ENCODE measurements around the gene PSIP1.

Gene PSIP1

DNA sequence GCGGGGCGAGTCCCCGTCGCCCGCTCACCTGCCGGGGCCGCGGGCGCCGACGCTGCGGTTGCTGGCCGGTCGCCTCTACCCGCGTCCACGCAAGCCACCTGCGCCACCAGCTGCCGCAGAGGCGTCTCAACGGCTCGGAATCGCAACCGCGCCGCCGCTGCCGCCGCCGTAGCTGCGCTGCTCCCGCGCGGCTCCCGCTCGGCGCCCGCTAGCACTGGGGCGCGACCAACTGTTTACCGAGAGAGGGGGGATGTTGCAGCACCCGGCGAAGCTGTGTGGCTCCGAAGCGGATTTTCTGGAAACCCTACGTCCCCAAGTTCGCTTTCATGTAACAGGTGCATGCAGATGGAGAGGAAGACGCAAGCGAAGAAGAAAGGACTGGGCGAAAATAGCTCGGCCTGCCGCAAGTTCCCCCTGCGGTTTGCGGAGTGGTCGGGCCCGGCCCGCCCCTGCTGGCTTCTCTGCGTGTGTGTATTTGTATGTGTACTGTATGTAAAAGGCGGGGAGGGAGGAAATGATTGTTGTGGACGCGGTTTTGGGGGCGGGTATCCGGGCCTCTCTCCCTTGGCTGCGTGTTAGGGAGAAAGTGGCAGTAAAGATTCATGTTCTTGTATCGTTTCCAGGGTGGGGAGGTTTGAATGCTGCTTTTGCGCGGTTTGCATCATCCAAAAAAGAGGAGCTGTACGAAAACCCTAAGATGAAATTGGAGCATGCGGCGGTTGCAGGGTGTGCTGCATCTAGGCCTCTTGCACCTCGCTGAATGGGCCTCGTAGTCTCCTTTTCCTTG, at the start of gene PSIP1:
PSIP1 (minus strand) TSS at position 182 of the 787 bp plus-strand sequence. CDS start 782 bp downstream, outside the sequence.
- peak; percentile 85 for DNase-seq (ENCODE audit: low spot score)
- TF ChIP-seq, protein P1, sequence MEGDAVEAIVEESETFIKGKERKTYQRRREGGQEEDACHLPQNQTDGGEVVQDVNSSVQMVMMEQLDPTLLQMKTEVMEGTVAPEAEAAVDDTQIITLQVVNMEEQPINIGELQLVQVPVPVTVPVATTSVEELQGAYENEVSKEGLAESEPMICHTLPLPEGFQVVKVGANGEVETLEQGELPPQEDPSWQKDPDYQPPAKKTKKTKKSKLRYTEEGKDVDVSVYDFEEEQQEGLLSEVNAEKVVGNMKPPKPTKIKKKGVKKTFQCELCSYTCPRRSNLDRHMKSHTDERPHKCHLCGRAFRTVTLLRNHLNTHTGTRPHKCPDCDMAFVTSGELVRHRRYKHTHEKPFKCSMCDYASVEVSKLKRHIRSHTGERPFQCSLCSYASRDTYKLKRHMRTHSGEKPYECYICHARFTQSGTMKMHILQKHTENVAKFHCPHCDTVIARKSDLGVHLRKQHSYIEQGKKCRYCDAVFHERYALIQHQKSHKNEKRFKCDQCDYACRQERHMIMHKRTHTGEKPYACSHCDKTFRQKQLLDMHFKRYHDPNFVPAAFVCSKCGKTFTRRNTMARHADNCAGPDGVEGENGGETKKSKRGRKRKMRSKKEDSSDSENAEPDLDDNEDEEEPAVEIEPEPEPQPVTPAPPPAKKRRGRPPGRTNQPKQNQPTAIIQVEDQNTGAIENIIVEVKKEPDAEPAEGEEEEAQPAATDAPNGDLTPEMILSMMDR (IDR thresholded peaks at IDR 0.05; ENCODE audit: borderline replicate concordance, control extremely low read depth, extremely low read depth, insufficient read depth, missing control alignments): no peak
- in situ Hi-C loops (cut with MboI; ENCODE audit: low sequenced_read_pairs, unreplicated experiment): no loop called here

DNA sequence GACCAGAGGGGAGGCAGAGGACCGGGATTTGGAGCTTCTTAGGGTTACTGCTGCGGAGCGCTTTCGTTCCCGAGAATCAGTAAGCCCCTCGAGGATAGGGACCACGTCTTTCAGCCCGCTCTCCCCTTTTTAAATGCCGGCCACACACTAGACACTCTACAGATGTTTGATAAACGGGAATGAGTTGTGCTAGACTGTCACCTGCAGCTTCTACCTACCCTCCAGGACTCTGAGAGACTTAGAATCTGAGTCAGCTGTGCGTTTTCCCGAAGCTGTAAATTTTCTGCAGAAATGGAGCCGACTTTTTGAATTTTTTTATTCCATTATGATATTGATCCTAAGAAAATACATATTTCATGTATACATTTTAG, 42.7 kb upstream of the PSIP1 start:
- no peak for DNase-seq (ENCODE audit: low spot score)
- TF ChIP-seq, protein P1 (IDR thresholded peaks at IDR 0.05; ENCODE audit: borderline replicate concordance, control extremely low read depth, extremely low read depth, insufficient read depth, missing control alignments): no peak
- in situ Hi-C loops (cut with MboI; ENCODE audit: low sequenced_read_pairs, unreplicated experiment): no loop called here

DNA sequence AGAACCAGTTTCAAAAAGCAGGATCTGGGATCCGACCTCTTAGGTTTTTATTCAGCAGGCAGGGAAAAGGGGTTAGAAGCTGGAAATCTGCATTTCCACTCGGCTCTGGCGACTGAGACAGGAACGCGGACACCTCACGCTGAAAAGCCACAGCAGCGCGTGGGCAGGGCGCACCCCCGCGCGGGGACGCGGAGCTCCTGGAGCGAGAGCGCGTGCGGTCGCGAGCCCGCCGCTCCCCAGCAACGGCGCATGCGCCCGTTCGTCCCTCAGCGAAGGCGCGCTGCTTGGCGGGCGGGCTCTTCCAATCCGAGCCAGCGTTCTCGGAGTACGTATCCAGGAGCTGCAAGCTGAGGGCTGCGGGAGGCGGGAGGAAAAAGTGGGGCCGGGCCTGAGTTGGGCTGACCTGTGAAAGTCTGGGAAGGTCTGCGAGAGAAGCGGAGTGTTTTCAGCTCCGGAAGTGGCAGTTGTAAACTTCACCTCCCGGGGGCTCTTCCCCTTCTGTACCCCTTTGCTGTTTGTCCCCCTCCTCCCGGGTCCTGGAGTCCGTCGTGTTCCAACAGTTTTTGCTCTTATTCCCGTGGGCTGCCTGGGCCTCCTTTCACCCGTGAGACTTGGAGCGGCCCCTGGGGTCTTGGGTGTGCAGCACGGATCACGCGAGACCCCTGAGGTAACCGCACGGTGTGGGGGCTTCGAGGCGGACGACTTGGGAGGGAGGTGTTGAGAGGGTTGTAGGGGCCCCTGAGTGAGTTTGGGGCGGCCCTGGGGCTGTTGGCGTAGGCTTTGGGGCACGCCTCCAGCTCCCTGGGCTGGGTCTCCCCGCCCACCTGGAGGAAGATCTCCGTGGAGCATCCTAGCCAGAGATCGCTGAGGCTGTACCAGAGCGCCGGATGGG, 42.1 kb upstream of the PSIP1 start, which contains the start of gene CCDC171:
CCDC171 (plus strand) TSS at position 408 of the 892 bp plus-strand sequence. CDS start 11,046 bp downstream, outside the sequence.
- in situ Hi-C loops (cut with MboI; ENCODE audit: low sequenced_read_pairs, unreplicated experiment): no loop called here
- peak; percentile 98 for DNase-seq (ENCODE audit: low spot score)
- TF ChIP-seq, protein P1 (IDR thresholded peaks at IDR 0.05; ENCODE audit: borderline replicate concordance, control extremely low read depth, extremely low read depth, insufficient read depth, missing control alignments): no peak

DNA sequence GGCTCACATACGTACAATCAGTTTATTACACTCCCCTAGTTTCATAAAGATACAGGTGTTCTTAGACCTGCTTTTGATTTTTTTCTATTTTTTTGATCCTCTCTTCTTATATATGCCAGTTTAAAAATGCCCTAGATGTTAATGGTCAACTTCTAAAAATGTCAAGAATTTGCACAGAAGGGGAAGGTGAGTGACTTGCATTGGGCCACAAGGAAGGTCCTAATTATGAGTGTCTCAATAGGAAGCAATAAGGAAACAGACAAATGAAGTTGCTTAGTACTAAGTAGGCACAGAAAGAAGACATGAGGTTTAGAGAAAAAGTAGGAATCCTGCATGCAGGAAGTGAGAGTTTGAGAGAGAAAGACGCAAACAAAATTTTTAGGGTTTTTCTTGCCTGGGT, 38.8 kb upstream of the PSIP1 start:
- in situ Hi-C loops (cut with MboI; ENCODE audit: low sequenced_read_pairs, unreplicated experiment): no loop called here
- no peak for DNase-seq (ENCODE audit: low spot score)
- TF ChIP-seq, protein P1 (IDR thresholded peaks at IDR 0.05; ENCODE audit: borderline replicate concordance, control extremely low read depth, extremely low read depth, insufficient read depth, missing control alignments): no peak

DNA sequence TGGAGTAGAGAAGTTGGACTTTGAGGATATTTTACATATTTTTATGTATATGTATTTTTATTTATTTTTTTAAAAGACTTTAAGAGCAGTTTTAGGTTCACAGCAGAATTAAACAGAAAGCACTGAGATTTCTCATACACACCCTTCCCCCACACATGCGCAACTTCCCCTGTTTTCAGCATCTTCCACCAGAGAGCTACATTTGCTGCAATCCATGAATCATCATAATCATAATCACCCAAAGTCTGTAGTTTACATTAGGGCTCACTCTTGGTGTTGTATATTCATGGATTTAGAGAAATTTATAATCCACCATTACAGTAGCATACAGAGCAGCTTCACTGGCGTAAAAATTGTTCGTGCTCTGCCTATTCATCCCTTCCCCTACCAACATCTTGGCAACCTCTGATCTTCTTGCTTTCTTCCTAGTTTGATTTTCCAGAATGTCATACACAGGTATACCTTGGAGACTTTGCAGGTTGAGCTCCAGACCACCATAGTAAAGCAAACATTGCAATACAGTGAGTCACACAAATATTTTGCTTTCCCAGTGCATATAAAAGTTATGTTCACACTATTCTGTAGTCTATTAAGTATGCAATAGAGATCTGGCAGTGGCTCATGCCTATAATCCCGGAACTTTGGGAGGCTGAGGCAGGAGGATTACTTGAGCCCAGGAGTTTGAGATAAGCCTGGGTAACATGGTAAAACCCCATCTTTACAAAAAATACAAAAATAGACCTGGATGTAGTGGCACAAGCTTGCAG, 32.5 kb upstream of the PSIP1 start:
- no peak for DNase-seq (ENCODE audit: low spot score)
- TF ChIP-seq, protein P1 (IDR thresholded peaks at IDR 0.05; ENCODE audit: borderline replicate concordance, control extremely low read depth, extremely low read depth, insufficient read depth, missing control alignments): no peak
- in situ Hi-C loops (cut with MboI; ENCODE audit: low sequenced_read_pairs, unreplicated experiment): no loop called here

DNA sequence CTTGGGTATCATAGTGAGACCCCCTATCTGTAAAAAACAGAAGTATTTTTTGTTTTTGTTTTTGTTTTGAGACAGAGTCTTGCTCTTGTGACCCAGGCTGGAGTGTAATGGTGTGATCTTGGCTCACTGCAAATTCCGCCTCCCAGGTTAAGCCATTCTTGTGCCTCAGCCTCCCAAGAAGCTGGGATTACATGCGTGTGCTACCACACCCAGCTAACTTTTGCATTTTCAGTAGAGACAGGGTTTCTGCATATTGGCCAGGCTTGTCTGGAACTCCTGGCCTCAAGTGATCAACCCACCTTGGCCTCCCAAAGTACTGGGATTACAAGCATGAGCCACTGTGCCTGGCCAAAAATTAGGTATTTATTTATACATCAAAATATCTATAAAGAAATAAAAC, 31.9 kb upstream of the PSIP1 start:
- TF ChIP-seq, protein P1 (IDR thresholded peaks at IDR 0.05; ENCODE audit: borderline replicate concordance, control extremely low read depth, extremely low read depth, insufficient read depth, missing control alignments): no peak
- no peak for DNase-seq (ENCODE audit: low spot score)
- in situ Hi-C loops (cut with MboI; ENCODE audit: low sequenced_read_pairs, unreplicated experiment): no loop called here

Data from GM13976 (cell line).